Mesothelial cell of epicardium (in vitro differentiated cells): ENCODE measurements around the gene IGDCC3. TPM values are rescaled to one million over a fixed set of nuclear protein-coding genes. Genes with fewer than 3 reads are reported as not detected.

Source experiments
- DNase-seq, 2 experiments: peaks; one replicate each; pipeline ENCODE4 v3.0.0; 2021; ENCODE audit warnings: low spot score in 2 of 2; ENCODE audit not compliant: unreplicated experiment in 2 of 2
- H3K27ac Mint-ChIP-seq: 2 replicates; pipeline ENCODE4 v1.8.0; 2021; ENCODE audit warnings: mixed read lengths
- H3K27me3 Mint-ChIP-seq: 2 replicates; pipeline ENCODE4 v1.8.0; 2021; ENCODE audit warnings: low read depth, mixed read lengths
- H3K36me3 Mint-ChIP-seq: 2 replicates; pipeline ENCODE4 v1.8.0; 2021; ENCODE audit warnings: mixed read lengths
- H3K4me1 Mint-ChIP-seq: 2 replicates; pipeline ENCODE4 v1.8.0; 2021; ENCODE audit warnings: mixed read lengths
- H3K4me3 Mint-ChIP-seq: 2 replicates; pipeline ENCODE4 v1.8.0; 2021; ENCODE audit warnings: mild to moderate bottlenecking, moderate library complexity, mixed read lengths
- H3K9me3 Mint-ChIP-seq: 2 replicates; pipeline ENCODE4 v1.8.0; 2021; ENCODE audit warnings: mixed read lengths
- CTCF ChIP-seq: fragments of 200-600 bp; sonication (generic); IDR thresholded peaks from one replicate; pipeline ENCODE4 v1.5.0; 2021; ENCODE audit warnings: antibody characterized with exemption; ENCODE audit not compliant: unreplicated experiment
- total RNA-seq: library from RNA; stranded (reverse); gene quantifications from 3 replicates; pipeline ENCODE4 v1.2.1, GENCODE V29; 2021

The IGDCC3 gene
- total RNA-seq, 1 donor from 2014 or later: 35.1 TPM

GRCh38 chr15:65323071-65323511 is 54.7 kb downstream of the IGDCC3 start:
- no peaks in the 10 kb centered on the region for H3K9me3 Mint-ChIP-seq
- H3K27ac Mint-ChIP-seq: peak overlapping the region; percentile 72
- no peaks in the 10 kb centered on the region for H3K27me3 Mint-ChIP-seq
- H3K36me3 Mint-ChIP-seq: peaks cover 7% of the 10 kb centered on the region
- H3K4me1 Mint-ChIP-seq: peaks cover 21% of the 10 kb centered on the region
- no peak overlapping the region for H3K4me3 Mint-ChIP-seq
- DNase-seq: peak in 1 of 2 experiments; percentile 59
- no peak for TF ChIP-seq CTCF

- H3K4me1 Mint-ChIP-seq: peaks cover 11% of the 10 kb centered on the region
- peak; percentile 61 to 88 for DNase-seq
- H3K27ac Mint-ChIP-seq: no peak overlapping the region
- peak; percentile 91 for TF ChIP-seq CTCF
- no peaks in the 10 kb centered on the region for H3K36me3 Mint-ChIP-seq
- H3K9me3 Mint-ChIP-seq: no peaks in the 10 kb centered on the region
- H3K4me3 Mint-ChIP-seq: no peak overlapping the region
- H3K27me3 Mint-ChIP-seq: no peaks in the 10 kb centered on the region
Observed at GRCh38 chr15:65318870-65319356, 58.9 kb downstream of the IGDCC3 start.

- TF ChIP-seq CTCF: no peak
- peak overlapping the region; percentile 66 for H3K27ac Mint-ChIP-seq
- H3K9me3 Mint-ChIP-seq: no peaks in the 10 kb centered on the region
- H3K27me3 Mint-ChIP-seq: no peaks in the 10 kb centered on the region
- peaks cover 18% of the 10 kb centered on the region for H3K4me1 Mint-ChIP-seq
- H3K36me3 Mint-ChIP-seq: no peaks in the 10 kb centered on the region
- no peak overlapping the region for H3K4me3 Mint-ChIP-seq
- DNase-seq: no peak
Observed at GRCh38 chr15:65312400-65312916, 65.3 kb downstream of the IGDCC3 start.

DNA sequence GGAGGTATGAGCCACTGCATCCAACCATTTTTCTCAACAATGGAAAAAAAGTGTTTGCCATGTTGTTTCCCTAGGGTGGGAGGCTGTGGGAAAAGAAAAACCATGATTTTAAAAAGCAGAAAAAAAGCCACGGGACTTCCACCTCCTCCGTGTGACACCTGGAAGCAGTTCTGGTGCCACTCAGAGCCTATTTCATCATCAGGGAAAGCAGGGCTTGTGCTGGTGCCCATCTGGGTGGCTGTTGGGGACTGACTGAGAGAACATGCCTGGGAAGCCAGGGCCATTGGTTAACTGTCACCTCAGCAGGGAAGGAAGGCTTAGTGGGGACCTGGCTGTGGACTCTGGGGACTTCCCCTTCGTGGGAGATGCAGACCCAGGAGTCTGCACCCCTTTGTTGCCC is 66.0 kb downstream of the IGDCC3 start:
- no peak for DNase-seq
- Mint-ChIP-seq H3K27ac (no peak overlapping the region), H3K4me3 (no peak overlapping the region), H3K4me1 (peaks cover 18% of the 10 kb centered on the region), H3K36me3 (no peaks in the 10 kb centered on the region), H3K9me3 (no peaks in the 10 kb centered on the region), H3K27me3 (no peaks in the 10 kb centered on the region)
- no peak for TF ChIP-seq CTCF

DNA sequence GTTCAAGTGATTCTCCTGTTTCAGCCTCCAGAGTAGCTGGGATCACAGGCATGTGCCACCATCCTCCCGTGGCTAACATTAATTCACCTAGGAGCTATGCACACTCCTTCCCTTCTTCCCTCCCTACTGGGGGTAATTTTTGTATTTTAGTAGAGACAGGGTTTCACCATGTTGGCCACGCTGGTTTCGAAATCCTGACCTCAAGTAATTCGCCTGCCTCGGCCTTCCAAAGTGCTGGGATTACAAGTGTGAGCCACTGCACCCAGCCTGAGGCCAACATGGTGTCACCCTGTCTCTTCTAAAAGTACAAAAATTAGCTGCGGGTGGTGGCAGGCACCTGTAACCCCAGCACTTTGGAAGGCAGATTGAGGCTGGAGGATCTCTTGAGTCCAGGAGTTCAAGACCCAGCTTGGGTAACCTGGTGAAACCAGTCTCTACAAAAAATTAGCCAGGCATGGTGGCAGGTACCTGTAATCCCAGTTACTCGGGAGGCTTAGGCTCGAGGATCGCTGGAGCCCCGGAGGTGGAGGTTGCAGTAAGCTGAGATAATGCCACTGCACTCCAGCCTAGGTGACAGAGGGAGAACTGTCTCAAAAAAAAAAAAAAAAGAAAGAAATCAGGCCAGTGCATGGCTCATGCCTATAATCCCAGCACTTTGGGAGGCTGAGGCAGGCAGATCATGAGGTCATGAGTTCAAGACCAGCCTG is 67.2 kb downstream of the IGDCC3 start:
- H3K27me3 Mint-ChIP-seq: no peaks in the 10 kb centered on the region
- DNase-seq: no peak
- peaks cover 18% of the 10 kb centered on the region for H3K4me1 Mint-ChIP-seq
- H3K27ac Mint-ChIP-seq: no peak overlapping the region
- H3K4me3 Mint-ChIP-seq: no peak overlapping the region
- H3K36me3 Mint-ChIP-seq: no peaks in the 10 kb centered on the region
- H3K9me3 Mint-ChIP-seq: no peaks in the 10 kb centered on the region
- no peak for TF ChIP-seq CTCF
